IMR-90 (cell line): ENCODE measurements around the gene KCNN3. TPM values are rescaled to one million over a fixed set of nuclear protein-coding genes. Genes with fewer than 3 reads are reported as not detected.

Experiments used
- ATAC-seq: fragments of 200-7000 bp; cut with Tn5 transposase; 2 replicates; pipeline ENCODE4 v1.9.1; 2020; ENCODE audit warnings: low read depth, mild to moderate bottlenecking, moderate library complexity
- BruUV-seq: library from RNA; stranded (reverse); fragments of 400-500 nt; replicated peaks from 2 replicates; lab custom pipeline; 2021; lab: Mats Ljungman, UMichigan
- CTCF ChIA-PET: fragments of 300-600 bp; formaldehyde crosslinking; extraction: SDS; loops from one replicate; lab custom pipeline; 2021; ENCODE audit warnings: antibody characterized with exemption; lab: Yijun Ruan, JAX
- POLR2A ChIA-PET: fragments of 300-600 bp; sonication (Branson Sonifier 250); formaldehyde crosslinking; loops from one replicate; lab custom pipeline; 2022; ENCODE audit warnings: antibody characterized with exemption; ENCODE audit not compliant: unreplicated experiment; lab: Charles Lee
- DNase-seq: peaks from one replicate; pipeline ENCODE4 v3.0.0; 2013
- H2AFZ ChIP-seq: replicated peaks from 2 replicates; pipeline ENCODE3; 2013; ENCODE audit warnings: low read length, mild to moderate bottlenecking; ENCODE audit not compliant: poor library complexity
- H2AK5ac ChIP-seq: 2 replicates; pipeline ENCODE4 v1.6.1; 2013; ENCODE audit warnings: low read depth, low read length, inconsistent platforms
- H2AK9ac ChIP-seq: replicated peaks from 2 replicates; pipeline ENCODE3; 2013; ENCODE audit warnings: mild to moderate bottlenecking, low read depth, low read length, moderate library complexity; ENCODE audit not compliant: poor library complexity
- H2BK120ac ChIP-seq: 2 replicates; pipeline ENCODE4 v1.6.1; 2013; ENCODE audit warnings: low read depth, low read length, inconsistent platforms
- H2BK15ac ChIP-seq: 3 replicates; pipeline ENCODE4 v1.6.1; 2013; ENCODE audit warnings: low read depth, low read length, inconsistent platforms
- H2BK20ac ChIP-seq: 2 replicates; pipeline ENCODE4 v1.6.1; 2013; ENCODE audit warnings: low read depth, mild to moderate bottlenecking, inconsistent platforms, low read length, moderate library complexity
- H2BK5ac ChIP-seq: 2 replicates; pipeline ENCODE4 v1.6.1; 2013; ENCODE audit warnings: mild to moderate bottlenecking, low read depth, low read length, inconsistent platforms; ENCODE audit not compliant: poor library complexity, severe bottlenecking
- H3K14ac ChIP-seq: replicated peaks from 2 replicates; pipeline ENCODE4 v1.6.1; 2013; ENCODE audit warnings: low read depth, low read length, inconsistent platforms
- H3K18ac ChIP-seq: 2 replicates; pipeline ENCODE4 v1.6.1; 2013; ENCODE audit warnings: low read depth, low read length, control low read depth
- H3K23ac ChIP-seq: 2 replicates; pipeline ENCODE4 v1.6.1; 2013; ENCODE audit warnings: low read depth, low read length, inconsistent platforms
- H3K27ac ChIP-seq: 2 replicates; pipeline ENCODE4 v1.5.1; 2013; ENCODE audit warnings: mild to moderate bottlenecking, control low read depth, low read length; ENCODE audit not compliant: insufficient read depth
- H3K27me3 ChIP-seq: 2 replicates; pipeline ENCODE4 v1.6.1; 2013; ENCODE audit warnings: low read length; ENCODE audit not compliant: control insufficient read depth, insufficient read depth
- H3K36me3 ChIP-seq: 2 replicates; pipeline ENCODE4 v1.6.1; 2013; ENCODE audit warnings: low read length, mixed read lengths; ENCODE audit not compliant: control insufficient read depth, insufficient read depth
- H3K4ac ChIP-seq: 2 replicates; pipeline ENCODE4 v1.6.1; 2013; ENCODE audit warnings: low read depth, low read length, inconsistent platforms
- H3K4me1 ChIP-seq: 2 replicates; pipeline ENCODE4 v1.6.1; 2013; ENCODE audit warnings: low read length, mixed read lengths; ENCODE audit not compliant: control insufficient read depth, insufficient read depth
- H3K4me2 ChIP-seq: 2 replicates; pipeline ENCODE4 v1.6.1; 2013; ENCODE audit warnings: low read depth, mild to moderate bottlenecking, control low read depth, low read length, moderate library complexity
- H3K4me3 ChIP-seq: 2 replicates; pipeline ENCODE4 v1.5.1; 2013; ENCODE audit warnings: low read depth, mild to moderate bottlenecking, control low read depth, low read length, moderate library complexity; ENCODE audit not compliant: insufficient read depth
- H3K56ac ChIP-seq: 2 replicates; pipeline ENCODE4 v1.6.1; 2013; ENCODE audit warnings: low read length, inconsistent platforms; ENCODE audit not compliant: insufficient read depth; ENCODE audit errors: extremely low read depth
- H3K79me1 ChIP-seq, 2 experiments: 2 replicates each; pipeline ENCODE4 v1.6.1; 2013; ENCODE audit warnings: low read length in 2 of 2, inconsistent platforms in 1 of 2, low read depth in 1 of 2
- H3K9ac ChIP-seq: 2 replicates; pipeline ENCODE4 v1.6.1; 2013; ENCODE audit warnings: low read depth, low read length, control low read depth
- H3K9me1 ChIP-seq: 2 replicates; pipeline ENCODE4 v1.6.1; 2013; ENCODE audit warnings: low read length, inconsistent platforms; ENCODE audit not compliant: insufficient read depth
- H3K9me3 ChIP-seq: 2 replicates; pipeline ENCODE4 v1.6.1; 2013; ENCODE audit warnings: low read length; ENCODE audit not compliant: control insufficient read depth, insufficient read depth
- H4K20me1 ChIP-seq: 2 replicates; pipeline ENCODE4 v1.6.1; 2013; ENCODE audit warnings: low read length, inconsistent platforms; ENCODE audit not compliant: insufficient read depth
- H4K5ac ChIP-seq: 2 replicates; pipeline ENCODE4 v1.6.1; 2013; ENCODE audit warnings: mild to moderate bottlenecking, low read depth, low read length, control low read depth
- H4K8ac ChIP-seq, 2 experiments: 2 replicates each; pipeline ENCODE4 v1.6.1; 2013; ENCODE audit warnings: low read depth in 2 of 2, low read length in 2 of 2, control low read depth in 1 of 2, inconsistent platforms in 1 of 2
- H4K91ac ChIP-seq: 2 replicates; pipeline ENCODE4 v1.6.1; 2013; ENCODE audit warnings: low read depth, low read length, inconsistent platforms; ENCODE audit not compliant: insufficient read depth
- ELK1 ChIP-seq: fragments of 150-350 bp; IDR thresholded peaks from 2 replicates; pipeline ENCODE4 v1.6.1; 2016; ENCODE audit warnings: low read depth, mild to moderate bottlenecking, low read length, moderate library complexity, borderline replicate concordance
- MXI1 ChIP-seq: IDR thresholded peaks from 2 replicates; pipeline ENCODE4 v1.6.1; 2012; ENCODE audit warnings: low read depth, mild to moderate bottlenecking, low read length, moderate library complexity, borderline replicate concordance
- NFE2L2 ChIP-seq: fragments of 150-350 bp; IDR thresholded peaks from 2 replicates; pipeline ENCODE4 v1.6.1; 2016; ENCODE audit warnings: low read depth, mild to moderate bottlenecking, low read length
- RCOR1 ChIP-seq: IDR thresholded peaks from 2 replicates; pipeline ENCODE4 v1.6.1; 2012; ENCODE audit warnings: mild to moderate bottlenecking, low read length, improper control_type of control experiment; ENCODE audit not compliant: insufficient replicate concordance
- RFX5 ChIP-seq: IDR thresholded peaks from 2 replicates; pipeline ENCODE4 v1.8.0; 2012; ENCODE audit warnings: low read depth, mild to moderate bottlenecking, low read length, moderate library complexity
- WGBS, 2 experiments: methylation state at CpG; one replicate each; pipeline versions ENCODE4 v1.1.5 to v1.1.7; 2013; ENCODE audit warnings: missing lambda C conversion rate in 2 of 2; ENCODE audit not compliant: insufficient read length in 1 of 2; ENCODE audit errors: extremely low coverage in 2 of 2; 5-methylcytosine and 5-hydroxymethylcytosine counted together
- dilution Hi-C: fragments of 300-500 bp; cut with HindIII; formaldehyde crosslinking; loops from one replicate; pipeline ENCODE4 v1.14.3; 2018; ENCODE audit warnings: low sequenced_read_pairs; ENCODE audit not compliant: unreplicated experiment
- in situ Hi-C: fragments of 300-500 bp; cut with MboI; formaldehyde crosslinking; loops from 3 replicates; pipeline ENCODE4 v1.14.3; 2019; ENCODE audit warnings: low sequenced_read_pairs, inconsistent platforms, mixed read lengths
- intact Hi-C: fragments of 100-400 bp; cut with micrococcal nuclease; formaldehyde crosslinking; loops from 2 replicates; pipeline ENCODE4 v1.10.0; 2022
- polyA plus RNA-seq, 3 experiments: library from polyadenylated mRNA; depleted of rRNA; stranded (reverse); fragments of >200 nt; gene quantifications; 2 replicates each; pipeline ENCODE4 v1.2.3, GENCODE V29; 2012; ENCODE audit warnings: low replicate concordance in 1 of 3
- total RNA-seq: library from RNA; depleted of rRNA; stranded (reverse); fragments of >200 nt; gene quantifications from 2 replicates; pipeline ENCODE4 v1.2.3, GENCODE V29; 2012
- TF ChIP-seq, protein P1 (sequence below): fragments of 150-350 bp; IDR thresholded peaks from 2 replicates; pipeline ENCODE4 v1.6.1; 2017; ENCODE audit warnings: mild to moderate bottlenecking, antibody characterized with exemption, low read length, low read depth

The KCNN3 gene
- total and polyA plus RNA-seq, 2 of the 4 experiments (the other 2 are of a cell fraction) = 0.02 TPM; not detected in 1

DNA sequence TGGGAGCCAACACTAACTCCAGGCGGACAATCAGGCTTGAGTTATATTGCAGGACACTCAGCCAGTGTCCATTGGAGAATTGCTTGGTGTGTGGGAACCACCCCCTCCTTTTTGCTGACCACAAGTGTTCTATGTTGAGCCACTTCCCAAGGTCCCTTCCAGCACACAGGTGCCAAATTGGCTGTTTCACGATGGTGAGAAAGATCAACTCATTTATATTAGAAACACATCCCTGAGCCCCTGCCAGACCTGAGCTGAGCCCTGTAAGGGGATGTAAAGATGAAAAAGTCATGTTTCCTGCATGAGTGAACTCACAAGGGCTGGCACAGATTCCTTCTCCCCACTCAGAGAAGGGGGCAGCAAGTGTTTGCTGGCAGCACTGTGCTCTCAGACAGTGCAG, 96.5 kb downstream of the KCNN3 start:
- no peak overlapping the region for H3K14ac ChIP-seq
- no peak overlapping the region for H4K8ac ChIP-seq
- H4K5ac ChIP-seq = no peak overlapping the region
- no peak overlapping the region for H3K4me2 ChIP-seq
- no peak overlapping the region for H2BK15ac ChIP-seq
- no TSS peak for BruUV-seq
- intact Hi-C loops (no loop called here), dilution Hi-C loops (no loop called here), in situ Hi-C loops (no loop called here)
- H3K9me1 ChIP-seq = no peaks in the 10 kb centered on the region
- H2AK9ac ChIP-seq = no peak overlapping the region
- H3K23ac ChIP-seq = no peak overlapping the region
- WGBS, 2 experiments = no CpG with 5 or more reads among the region's 2 CpGs
- ChIA-PET POLR2A (no interaction called here), CTCF (no interaction called here)
- H3K27me3 ChIP-seq = peaks cover 62% of the 10 kb centered on the region
- H3K4me3 ChIP-seq = no peak overlapping the region
- TF ChIP-seq NFE2L2 (no peak), RFX5 (no peak), RCOR1 (no peak), ELK1 (no peak), MXI1 (no peak)
- TF ChIP-seq, protein P1, sequence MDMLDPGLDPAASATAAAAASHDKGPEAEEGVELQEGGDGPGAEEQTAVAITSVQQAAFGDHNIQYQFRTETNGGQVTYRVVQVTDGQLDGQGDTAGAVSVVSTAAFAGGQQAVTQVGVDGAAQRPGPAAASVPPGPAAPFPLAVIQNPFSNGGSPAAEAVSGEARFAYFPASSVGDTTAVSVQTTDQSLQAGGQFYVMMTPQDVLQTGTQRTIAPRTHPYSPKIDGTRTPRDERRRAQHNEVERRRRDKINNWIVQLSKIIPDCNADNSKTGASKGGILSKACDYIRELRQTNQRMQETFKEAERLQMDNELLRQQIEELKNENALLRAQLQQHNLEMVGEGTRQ = no peak
- H4K91ac ChIP-seq = no peak overlapping the region
- H3K18ac ChIP-seq = no peak overlapping the region
- no peak overlapping the region for H2AK5ac ChIP-seq
- H2BK120ac ChIP-seq = no peak overlapping the region
- H3K56ac ChIP-seq = no peak overlapping the region
- H3K9me3 ChIP-seq = no peaks in the 10 kb centered on the region
- H2AFZ ChIP-seq = no peak overlapping the region
- H3K27ac ChIP-seq = no peak overlapping the region
- no peaks in the 10 kb centered on the region for H3K4me1 ChIP-seq
- ATAC-seq (no peak), DNase-seq (no peak)
- no peaks in the 10 kb centered on the region for H3K79me1 ChIP-seq
- H3K4ac ChIP-seq = no peak overlapping the region
- H3K9ac ChIP-seq = no peak overlapping the region
- no peaks in the 10 kb centered on the region for H3K36me3 ChIP-seq
- no peak overlapping the region for H2BK5ac ChIP-seq
- H4K20me1 ChIP-seq = no peaks in the 10 kb centered on the region
- H2BK20ac ChIP-seq = no peak overlapping the region
